Brain microvascular endothelial cell (primary cell): ENCODE measurements around the gene PTPRM.

Experiments used
- DNase-seq: peaks from one replicate; pipeline ENCODE4 v3.0.0-alpha.2; 2020
- H3K27ac ChIP-seq: fragments of 250-450 bp; sonication (Bioruptor Pico); 2 replicates; pipeline ENCODE4 v1.5.1; 2020; ENCODE audit warnings: mild to moderate bottlenecking, moderate library complexity
- H3K27me3 ChIP-seq: fragments of 250-450 bp; sonication (Bioruptor Pico); replicated peaks from 2 replicates; pipeline ENCODE4 v1.5.1; 2020; ENCODE audit warnings: mild to moderate bottlenecking
- H3K36me3 ChIP-seq: fragments of 250-450 bp; sonication (Bioruptor Pico); replicated peaks from 2 replicates; pipeline ENCODE4 v1.5.1; 2020; ENCODE audit warnings: mild to moderate bottlenecking
- H3K4me3 ChIP-seq: 2 replicates; pipeline ENCODE4 v1.5.1; 2011; ENCODE audit warnings: low read depth, mild to moderate bottlenecking, control low read depth, low read length, moderate library complexity
- CTCF ChIP-seq: IDR thresholded peaks from 2 replicates; pipeline ENCODE4 v1.5.1; 2011; ENCODE audit warnings: low read depth, mild to moderate bottlenecking, moderate library complexity, low read length, control low read depth, inconsistent platforms; ENCODE audit errors: missing control alignments
- in situ Hi-C: cut with HindIII; loops from 2 replicates; pipeline ENCODE4 v1.10.0; 2017; ENCODE audit warnings: low sequenced_read_pairs, low pct_ligation_motif_present

PTPRM gene

DNA sequence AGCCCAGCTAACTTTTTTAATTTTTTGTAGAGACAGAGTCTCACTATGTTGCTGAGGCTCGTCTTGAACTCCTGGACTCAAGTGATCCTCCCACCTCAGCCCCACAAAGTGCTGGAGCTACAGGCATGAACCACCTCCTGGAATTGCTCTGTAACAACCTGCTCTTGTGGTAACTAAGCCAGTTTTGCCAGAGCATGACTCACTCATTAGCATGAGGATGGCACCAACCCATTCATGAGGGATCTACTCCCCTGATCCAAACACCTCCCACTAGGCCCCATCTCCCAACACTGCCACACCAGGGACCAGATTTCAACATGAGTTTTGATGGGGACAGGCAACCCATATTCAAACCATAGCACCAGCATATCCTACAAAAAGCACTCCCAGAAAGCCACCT, 693.2 kb downstream of the PTPRM start:
- TF ChIP-seq CTCF, result no peak
- Histone ChIP-seq H3K27ac (no peak overlapping the region), H3K36me3 (no peaks in the 10 kb centered on the region), H3K27me3 (no peaks in the 10 kb centered on the region), H3K4me3 (no peak overlapping the region)
- DNase-seq, result no peak
- in situ Hi-C loops, result no loop called here

DNA sequence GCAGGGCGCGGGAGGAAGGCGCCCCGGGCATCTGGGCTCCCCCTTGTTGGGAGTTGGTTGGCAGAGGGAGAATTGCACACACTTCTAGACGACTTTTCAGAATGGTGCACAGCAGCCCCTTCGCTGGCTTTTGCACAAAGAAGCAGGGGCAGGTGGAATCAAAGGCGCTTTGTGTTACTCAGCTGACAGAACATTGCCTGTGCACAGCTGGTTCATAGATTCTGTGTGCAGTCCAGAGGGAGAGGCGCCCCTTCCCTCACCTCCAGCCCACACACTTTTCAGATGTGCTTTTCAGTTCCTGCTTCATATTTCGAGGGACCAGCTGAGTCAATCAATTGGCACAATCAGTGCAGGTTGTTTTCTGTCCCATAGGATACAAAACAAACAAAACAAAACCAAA, 693.7 kb downstream of the PTPRM start:
- no peak for DNase-seq
- H3K27ac ChIP-seq, result no peak overlapping the region
- H3K27me3 ChIP-seq, result no peaks in the 10 kb centered on the region
- in situ Hi-C loops, result no loop called here
- no peak for TF ChIP-seq CTCF
- H3K4me3 ChIP-seq, result no peak overlapping the region
- no peaks in the 10 kb centered on the region for H3K36me3 ChIP-seq

GRCh38 chr18:8261651-8262091, 694.6 kb downstream of the PTPRM start:
- Histone ChIP-seq H3K27ac (no peak overlapping the region), H3K27me3 (no peaks in the 10 kb centered on the region), H3K36me3 (no peaks in the 10 kb centered on the region), H3K4me3 (no peak overlapping the region)
- DNase-seq, result no peak
- TF ChIP-seq CTCF, result no peak
- in situ Hi-C loops, result no loop called here

- in situ Hi-C loops, result no loop called here
- H3K27ac ChIP-seq, result no peak overlapping the region
- H3K36me3 ChIP-seq, result no peaks in the 10 kb centered on the region
- no peak overlapping the region for H3K4me3 ChIP-seq
- no peak for DNase-seq
- no peaks in the 10 kb centered on the region for H3K27me3 ChIP-seq
- no peak for TF ChIP-seq CTCF
These were observed 695.1 kb downstream of the PTPRM start for GRCh38 chr18:8262221-8262620.

- in situ Hi-C loops, result no loop called here
- Histone ChIP-seq H3K27me3 (no peaks in the 10 kb centered on the region), H3K36me3 (no peaks in the 10 kb centered on the region), H3K4me3 (no peak overlapping the region), H3K27ac (no peak overlapping the region)
- no peak for TF ChIP-seq CTCF
- no peak for DNase-seq
These were observed 697.0 kb downstream of the PTPRM start for GRCh38 chr18:8264116-8264515.

- TF ChIP-seq CTCF, result no peak
- no peaks in the 10 kb centered on the region for H3K27me3 ChIP-seq
- no peak overlapping the region for H3K27ac ChIP-seq
- no peak for DNase-seq
- no peak overlapping the region for H3K4me3 ChIP-seq
- in situ Hi-C loops, result no loop called here
- H3K36me3 ChIP-seq, result no peaks in the 10 kb centered on the region
These were observed 697.8 kb downstream of the PTPRM start for GRCh38 chr18:8264861-8265411.
